GM19025 (cell line): Measurements from ENCODE around the gene GTF3C2.
"Not testable (repeated sequence)": the region's sequence is repeated elsewhere in the genome, so short reads cannot be mapped to it uniquely, and the experiment has no call there.

ENCODE experiments used
- ATAC-seq: cut with Tn5 transposase; IDR thresholded peaks from one replicate; pipeline ENCODE4 v1.9.1; 2021; ENCODE audit warnings: mild to moderate bottlenecking, low read depth, moderate library complexity; ENCODE audit not compliant: unreplicated experiment

GTF3C2 gene

GRCh38 chr2:27303093-27304025 lies 53.2 kb downstream of the GTF3C2 start:
- ATAC-seq: no peak

DNA sequence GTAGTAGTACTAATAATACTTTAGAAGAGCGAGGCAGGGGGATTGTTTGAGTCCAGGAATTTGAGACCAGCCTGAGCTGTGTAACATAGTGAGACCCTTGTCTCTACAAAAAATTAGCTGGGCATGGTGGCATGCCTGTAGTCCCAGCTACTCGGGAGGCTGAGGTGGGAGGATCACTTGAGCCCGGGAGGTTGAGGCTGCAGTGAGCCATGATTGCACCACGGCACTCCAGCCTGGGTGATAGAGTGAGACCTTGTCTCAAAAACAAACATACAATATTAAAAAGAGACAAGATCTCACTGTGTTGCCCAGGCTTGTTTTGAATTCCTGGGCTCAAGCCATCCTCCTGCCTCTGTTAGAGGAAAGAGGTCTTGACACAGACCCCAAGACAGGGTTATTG lies 56.0 kb downstream of the GTF3C2 start:
- not testable (repeated sequence) for ATAC-seq

- no peak for ATAC-seq
These were observed 58.0 kb downstream of the GTF3C2 start for GRCh38 chr2:27298391-27299080.

GRCh38 chr2:27297195-27297594 lies 59.4 kb downstream of the GTF3C2 start:
- ATAC-seq: no peak

GRCh38 chr2:27296481-27296880 lies 60.1 kb downstream of the GTF3C2 start:
- ATAC-seq: no peak

DNA sequence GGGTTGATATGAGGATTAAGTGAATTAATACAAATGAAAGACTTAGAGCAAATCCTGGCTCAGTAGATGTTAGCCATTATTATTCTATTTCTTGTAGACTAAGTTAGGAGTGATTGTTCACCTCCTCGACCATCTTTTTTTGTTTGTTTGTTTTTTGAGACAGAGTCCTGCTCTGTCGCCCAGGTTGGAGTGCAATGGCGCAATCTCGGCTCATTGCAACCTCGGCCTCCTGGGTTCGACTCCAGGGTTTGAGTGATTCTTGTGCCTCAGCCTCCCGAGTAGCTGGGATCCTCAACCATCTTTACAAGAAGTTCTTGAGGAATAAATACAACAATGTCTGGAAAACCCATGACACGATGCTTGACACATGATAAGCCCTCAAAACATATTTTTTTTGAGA lies 61.6 kb downstream of the GTF3C2 start:
- no peak for ATAC-seq

- no peak for ATAC-seq
These were observed 64.7 kb downstream of the GTF3C2 start for GRCh38 chr2:27291865-27292264.

GRCh38 chr2:27290549-27290948 lies 66.0 kb downstream of the GTF3C2 start:
- ATAC-seq: no peak

DNA sequence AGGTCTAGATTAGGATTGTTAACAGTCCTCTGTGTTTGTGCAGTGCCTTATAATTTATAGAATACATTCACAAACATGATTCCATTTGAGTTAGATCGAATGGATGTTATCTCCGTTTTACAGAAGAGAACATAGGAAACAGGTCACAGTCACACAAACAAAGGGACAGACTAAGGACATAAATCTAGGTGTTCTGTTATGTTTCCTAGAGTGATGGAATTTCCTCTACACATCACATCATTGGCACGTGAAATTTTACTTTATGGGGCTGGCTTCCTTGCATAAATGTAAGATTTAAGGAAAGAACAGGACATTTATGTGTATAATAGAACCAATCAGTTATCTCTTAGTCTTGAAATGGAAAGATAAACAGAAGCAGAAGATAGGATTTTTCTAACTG lies 68.0 kb downstream of the GTF3C2 start:
- ATAC-seq: no peak

GRCh38 chr2:27285481-27285880 lies 71.1 kb downstream of the GTF3C2 start:
- ATAC-seq: no peak

DNA sequence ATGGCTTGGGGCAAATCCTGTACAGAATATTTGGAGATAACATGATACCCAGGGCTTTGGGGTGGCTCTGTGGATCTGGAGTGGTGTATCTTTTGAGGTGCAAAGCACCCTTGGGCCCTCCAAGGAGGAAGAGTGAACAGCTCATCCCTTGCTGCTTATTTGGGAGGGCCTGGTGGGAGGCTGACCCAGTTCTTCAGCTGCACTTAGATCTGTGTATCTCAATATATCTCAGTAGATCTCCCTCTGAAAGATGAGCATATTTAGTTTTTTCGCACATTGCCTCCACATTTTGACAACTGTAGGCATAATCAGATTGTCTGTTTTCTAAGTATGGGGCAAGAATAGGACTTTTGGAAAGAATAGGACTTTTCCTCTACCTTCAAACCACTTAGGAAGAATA lies 71.6 kb downstream of the GTF3C2 start:
- ATAC-seq: no peak

DNA sequence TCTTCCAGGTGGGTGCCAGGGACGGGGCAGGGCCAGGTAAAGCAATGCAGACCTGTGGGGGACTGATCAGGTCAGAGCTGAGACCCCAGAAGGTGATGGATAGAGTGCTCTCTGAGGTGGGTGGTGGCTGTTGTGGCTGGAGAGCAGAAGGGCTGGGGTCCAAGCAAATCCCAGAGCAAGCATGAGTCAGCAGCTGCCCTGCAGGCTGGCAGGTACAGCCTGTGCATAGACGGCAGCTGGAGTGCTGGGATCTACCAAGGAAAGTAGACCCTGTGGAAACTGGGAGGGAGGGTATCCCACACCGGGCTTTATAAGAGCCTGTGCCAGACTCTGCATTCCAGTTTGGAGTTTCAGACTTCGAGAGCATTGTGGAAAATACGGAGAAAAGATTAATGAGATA lies 73.7 kb downstream of the GTF3C2 start:
- ATAC-seq: no peak

DNA sequence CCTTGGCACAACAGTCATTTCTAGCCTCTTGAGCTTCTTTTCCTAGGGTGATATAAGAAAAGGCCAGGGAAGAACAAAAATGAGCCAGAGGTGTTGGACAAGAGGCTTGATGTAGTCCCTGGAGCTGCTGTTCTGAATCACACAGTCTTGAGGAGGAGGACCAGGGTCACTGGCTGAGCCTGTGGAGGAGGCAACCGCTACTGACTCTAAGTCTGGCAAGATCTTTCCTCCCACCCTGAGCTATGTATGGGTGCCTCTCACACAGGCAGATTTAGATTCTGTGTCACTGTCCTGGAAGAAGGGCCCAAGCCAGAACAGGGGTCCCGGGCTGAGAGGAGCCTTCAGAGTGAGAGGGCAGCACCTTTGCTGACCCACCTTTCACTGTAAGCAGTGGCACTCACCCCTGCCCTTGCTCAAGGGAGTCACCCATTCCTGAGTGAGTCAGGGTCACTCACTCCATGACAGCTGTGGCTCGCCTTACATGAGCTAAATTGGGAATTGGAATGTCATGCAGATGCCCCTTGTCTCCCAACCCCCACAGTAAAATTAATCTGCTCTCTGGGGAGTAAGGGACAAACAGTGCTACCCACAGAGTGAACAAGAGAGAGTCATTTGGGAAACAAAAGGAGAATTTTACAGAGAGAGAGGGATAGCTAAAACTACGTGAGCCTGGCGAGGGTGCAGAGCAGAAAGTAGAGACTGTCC lies 74.6 kb downstream of the GTF3C2 start, which contains the start of gene TRIM54:
Gene TRIM54, plus strand, starts transcription at position 575 of the 705 bp plus-strand sequence. CDS start 303 bp downstream, outside the sequence.
- no peak for ATAC-seq

DNA sequence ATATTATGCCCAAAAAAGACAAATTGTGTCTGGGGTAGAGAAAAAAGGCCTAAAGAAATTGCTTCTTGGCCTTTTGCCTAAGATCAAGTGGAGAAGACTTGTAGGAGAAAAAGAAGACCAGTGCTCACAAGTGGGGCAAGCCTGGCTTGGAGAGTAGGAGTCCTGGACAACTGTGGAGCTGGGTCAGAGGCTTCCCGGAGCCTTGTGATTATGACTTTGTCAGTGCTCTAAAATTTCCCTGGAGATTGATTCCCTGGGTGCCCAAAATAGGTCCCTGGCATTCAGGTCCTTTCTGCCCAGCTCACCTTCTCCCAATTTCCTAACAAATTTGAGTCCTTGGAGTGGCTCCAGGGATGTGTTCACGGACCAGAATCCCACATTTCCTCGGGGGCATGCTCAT lies 75.1 kb downstream of the GTF3C2 start:
- no peak for ATAC-seq

- ATAC-seq: no peak
These were observed 75.7 kb downstream of the GTF3C2 start for GRCh38 chr2:27280826-27281225.

DNA sequence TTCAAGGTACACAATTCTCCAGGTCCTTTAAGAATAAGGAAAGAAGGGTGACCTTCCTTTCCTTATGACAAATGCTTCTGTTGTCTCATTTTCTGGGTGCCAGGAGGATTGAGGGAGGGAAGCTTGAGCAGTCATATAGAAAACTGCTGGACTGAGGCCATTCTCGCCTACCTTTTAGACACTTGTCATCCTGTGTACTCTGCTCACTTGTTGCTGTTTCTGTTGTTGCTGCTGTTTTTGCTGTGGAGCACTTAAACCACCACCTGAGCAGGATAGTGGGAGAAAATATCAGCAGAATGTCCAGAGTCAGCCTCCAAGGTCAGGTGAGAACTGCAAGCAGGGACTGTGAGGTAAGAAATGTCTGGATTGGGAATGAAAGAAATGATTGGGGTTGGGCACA lies 78.6 kb downstream of the GTF3C2 start:
- ATAC-seq: no peak
